Sigmoid colon (tissue), 4 donors: ENCODE data around the gene IMPA2.

Experiments used
- CTCF ChIP-seq, 4 experiments: fragments of 450-650 bp in 3 of 4; fragments of 200-600 bp in 1 of 4; IDR thresholded peaks; one replicate each; pipeline ENCODE4 v1.5.1; 2016 to 2019; ENCODE audit warnings: antibody characterized with exemption in 4 of 4, mild to moderate bottlenecking in 3 of 4, moderate library complexity in 2 of 4
- EP300 ChIP-seq, 4 donors: sonication (generic); formaldehyde crosslinking; IDR thresholded peaks; one replicate each; pipeline ENCODE4 v1.6.1; 2017; ENCODE audit warnings: antibody characterized with exemption in 4 of 4

DNA sequence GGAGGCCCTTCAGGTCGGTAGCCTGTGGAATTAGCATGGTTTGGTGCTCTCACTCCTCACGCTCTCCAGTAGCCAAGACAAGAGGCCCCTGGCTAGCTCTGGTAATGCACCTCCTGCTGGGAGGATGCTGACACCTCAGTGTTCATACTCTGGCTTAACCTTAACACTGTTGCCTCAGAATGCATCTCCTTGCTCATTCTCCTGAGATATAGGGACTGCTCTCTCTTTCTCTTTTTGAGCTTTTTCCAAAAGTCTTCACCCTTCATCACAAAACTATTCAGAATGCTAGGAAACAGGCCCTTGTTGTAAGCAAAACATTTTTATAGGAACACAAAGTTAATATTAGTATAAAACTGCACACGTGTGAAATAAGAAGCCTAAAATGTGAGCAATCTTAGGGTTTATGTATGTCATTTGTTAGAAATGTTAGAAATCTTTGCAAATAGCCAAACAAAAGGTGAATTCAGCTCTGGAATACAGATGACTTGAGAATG lies 17.3 kb upstream of the IMPA2 start:
- TF ChIP-seq CTCF (IDR thresholded peaks at IDR 0.05), result peak in 1 of 4 experiments; percentile 10
- TF ChIP-seq EP300 (IDR thresholded peaks at IDR 0.05), result no peak
